GM06990 (cell line): ENCODE measurements around the gene CCDC182.

Experiments
- DNase-seq: peaks from one replicate; pipeline ENCODE4 v3.0.0-alpha.2; 2011; ENCODE audit not compliant: insufficient read length; ENCODE audit errors: extremely low read depth
- H3K27me3 ChIP-seq: replicated peaks from 2 replicates; pipeline ENCODE4 v1.6.0; 2011; ENCODE audit warnings: low read length; ENCODE audit not compliant: control insufficient read depth, insufficient read depth
- H3K36me3 ChIP-seq: 2 replicates; pipeline ENCODE4 v1.5.1; 2011; ENCODE audit warnings: low read length; ENCODE audit not compliant: control insufficient read depth, insufficient read depth
- H3K4me3 ChIP-seq: replicated peaks from 2 replicates; pipeline ENCODE4 v1.5.1; 2011; ENCODE audit warnings: low read depth, mild to moderate bottlenecking, control low read depth, low read length
- TF ChIP-seq, protein P1 (sequence below): IDR thresholded peaks from 2 replicates; pipeline ENCODE4 v1.5.1; 2011; ENCODE audit warnings: low read length, control low read depth, mild to moderate bottlenecking, inconsistent platforms; ENCODE audit not compliant: insufficient read depth, poor library complexity, severe bottlenecking

The CCDC182 gene

DNA sequence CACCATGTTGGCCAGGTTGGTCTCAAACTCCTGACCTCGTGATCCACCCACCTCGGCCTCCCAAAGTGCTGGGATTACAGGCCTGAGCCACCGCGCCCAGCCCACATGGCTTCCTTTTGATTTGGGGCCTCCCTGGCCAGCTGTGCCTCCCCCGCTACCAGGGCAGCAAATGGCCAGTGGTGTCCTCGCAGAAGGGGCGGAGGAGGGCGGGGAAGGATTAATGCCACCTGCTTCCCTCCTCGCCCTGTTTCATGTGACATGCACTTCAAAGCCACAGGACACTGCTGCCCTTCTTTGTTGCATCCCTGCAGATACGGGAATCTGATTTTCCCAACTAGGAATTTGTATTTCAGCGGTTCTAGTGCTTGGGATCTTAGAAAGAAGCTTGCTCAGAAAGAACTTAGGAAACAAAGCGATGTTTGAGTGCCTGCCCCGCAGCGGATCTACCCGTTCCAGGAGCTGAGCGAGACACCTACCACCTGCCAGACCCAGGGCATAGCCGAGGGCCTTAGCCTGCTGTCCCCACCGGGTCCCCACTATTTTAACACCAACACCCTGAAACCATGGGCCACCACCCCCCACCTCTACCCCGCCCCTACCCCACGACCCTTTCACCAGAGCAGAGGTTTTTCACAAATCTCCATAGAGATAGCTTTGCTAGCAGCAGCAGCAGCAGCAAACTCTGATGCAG lies 37.7 kb upstream of the CCDC182 start:
- DNase-seq, result no peak
- H3K27me3 ChIP-seq, result no peaks in the 10 kb centered on the region
- H3K36me3 ChIP-seq, result no peaks in the 10 kb centered on the region
- H3K4me3 ChIP-seq, result no peak overlapping the region
- TF ChIP-seq, protein P1, sequence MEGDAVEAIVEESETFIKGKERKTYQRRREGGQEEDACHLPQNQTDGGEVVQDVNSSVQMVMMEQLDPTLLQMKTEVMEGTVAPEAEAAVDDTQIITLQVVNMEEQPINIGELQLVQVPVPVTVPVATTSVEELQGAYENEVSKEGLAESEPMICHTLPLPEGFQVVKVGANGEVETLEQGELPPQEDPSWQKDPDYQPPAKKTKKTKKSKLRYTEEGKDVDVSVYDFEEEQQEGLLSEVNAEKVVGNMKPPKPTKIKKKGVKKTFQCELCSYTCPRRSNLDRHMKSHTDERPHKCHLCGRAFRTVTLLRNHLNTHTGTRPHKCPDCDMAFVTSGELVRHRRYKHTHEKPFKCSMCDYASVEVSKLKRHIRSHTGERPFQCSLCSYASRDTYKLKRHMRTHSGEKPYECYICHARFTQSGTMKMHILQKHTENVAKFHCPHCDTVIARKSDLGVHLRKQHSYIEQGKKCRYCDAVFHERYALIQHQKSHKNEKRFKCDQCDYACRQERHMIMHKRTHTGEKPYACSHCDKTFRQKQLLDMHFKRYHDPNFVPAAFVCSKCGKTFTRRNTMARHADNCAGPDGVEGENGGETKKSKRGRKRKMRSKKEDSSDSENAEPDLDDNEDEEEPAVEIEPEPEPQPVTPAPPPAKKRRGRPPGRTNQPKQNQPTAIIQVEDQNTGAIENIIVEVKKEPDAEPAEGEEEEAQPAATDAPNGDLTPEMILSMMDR, result no peak

DNA sequence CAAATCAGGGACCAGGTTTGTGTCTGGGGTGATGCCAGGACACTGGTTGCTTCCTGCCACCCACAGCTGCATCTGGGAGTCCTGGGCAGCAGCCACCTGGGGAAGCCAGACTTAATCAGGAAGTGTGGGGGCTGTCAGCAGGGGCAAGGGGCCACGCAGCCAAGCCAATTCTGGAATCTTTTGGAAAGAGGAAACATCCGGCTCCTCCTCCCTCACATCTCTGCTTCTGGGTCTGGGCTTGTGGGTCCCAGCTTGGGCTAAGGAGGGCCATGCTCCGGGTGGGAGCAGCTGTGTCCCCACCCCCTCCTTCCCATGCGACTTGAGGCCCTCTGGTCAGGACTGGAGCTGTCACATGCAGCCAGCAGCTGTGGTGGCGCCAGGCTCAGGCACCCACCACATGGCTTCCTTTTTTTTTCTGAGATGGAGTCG lies 37.0 kb upstream of the CCDC182 start:
- Histone ChIP-seq H3K27me3 (no peaks in the 10 kb centered on the region), H3K4me3 (no peak overlapping the region), H3K36me3 (no peaks in the 10 kb centered on the region)
- DNase-seq, result no peak
- TF ChIP-seq, protein P1, result no peak

DNA sequence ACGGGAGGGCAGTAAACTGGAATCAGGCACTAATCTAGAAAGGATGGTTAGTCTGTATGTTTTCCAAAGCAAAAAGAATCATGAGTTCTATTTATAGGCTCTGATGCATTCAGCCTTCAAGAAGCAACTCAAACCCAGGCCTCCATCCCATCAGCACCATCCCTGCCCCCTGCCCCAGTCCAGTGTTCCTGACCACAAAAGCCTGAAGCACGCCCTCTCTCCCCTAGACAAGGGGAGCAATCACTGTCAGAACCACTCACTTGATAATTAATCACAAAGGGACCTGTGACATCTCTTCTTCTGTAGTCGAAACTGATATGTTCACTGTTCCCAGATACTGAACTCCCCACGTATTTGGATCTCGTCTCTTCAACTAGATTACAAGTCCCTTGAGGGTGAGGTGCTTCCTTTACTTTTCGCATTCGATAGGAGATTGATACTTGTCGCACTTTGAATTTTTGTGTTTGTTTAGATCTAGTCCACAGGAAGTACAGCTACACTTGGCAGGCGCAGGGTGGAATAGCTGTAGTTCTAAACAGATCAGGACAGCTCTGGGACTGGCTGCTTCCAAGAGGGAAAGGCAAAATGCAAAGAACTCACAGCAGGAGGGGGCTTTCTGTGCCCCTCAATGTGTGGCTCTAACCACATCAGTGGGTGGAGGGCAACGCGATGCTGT lies 36.4 kb upstream of the CCDC182 start:
- no peak overlapping the region for H3K4me3 ChIP-seq

DNA sequence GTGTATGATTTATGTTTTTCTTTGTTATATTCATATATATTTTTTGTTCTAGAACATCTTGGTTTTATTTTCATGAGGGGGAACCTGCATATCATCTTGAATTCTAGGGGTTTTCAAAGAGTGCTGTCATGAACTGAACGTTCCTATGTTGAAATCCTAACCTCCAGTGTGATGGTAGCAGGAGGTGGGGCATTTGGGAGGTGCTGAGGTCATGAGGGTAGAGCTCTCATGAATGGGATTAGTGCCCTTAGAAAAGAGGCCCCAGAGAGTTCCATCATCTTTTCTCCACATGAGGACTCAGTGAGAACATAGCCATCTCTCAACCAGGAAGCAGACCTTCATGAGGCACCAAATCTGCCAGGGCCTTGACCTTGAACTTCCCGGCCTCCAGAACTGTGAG lies 34.6 kb upstream of the CCDC182 start:
- TF ChIP-seq, protein P1, result no peak
- no peaks in the 10 kb centered on the region; the same call in 1 of the 2 replicates for H3K27me3 ChIP-seq
- DNase-seq, result no peak

More for the DNA sequence above, 36.4 kb upstream of the CCDC182 start:
- TF ChIP-seq, protein P1, result no peak
- Histone ChIP-seq H3K27me3 (no peaks in the 10 kb centered on the region), H3K36me3 (no peaks in the 10 kb centered on the region)
- DNase-seq, result no peak

DNA sequence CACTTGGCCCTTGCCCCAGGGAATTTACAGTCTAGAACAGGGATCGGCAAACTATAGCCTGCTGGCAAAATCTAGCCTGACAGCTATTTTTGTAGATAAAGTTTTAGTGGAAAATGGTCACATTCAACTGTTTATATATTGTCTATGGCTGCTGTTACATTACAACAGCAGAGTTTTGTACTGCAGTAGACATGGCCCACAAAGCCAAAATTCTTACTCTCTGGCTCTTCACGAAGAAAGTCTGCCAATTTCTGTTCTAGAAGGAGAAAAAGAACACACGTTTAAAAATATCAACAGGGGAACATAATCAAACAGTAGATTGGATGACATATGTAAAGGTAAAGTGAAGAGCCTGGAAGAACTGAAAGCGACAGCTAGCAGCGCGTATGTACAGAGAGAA lies 33.2 kb upstream of the CCDC182 start:
- Histone ChIP-seq H3K27me3 (peaks cover 2% of the 10 kb centered on the region), H3K36me3 (no peaks in the 10 kb centered on the region), H3K4me3 (no peak overlapping the region)
- TF ChIP-seq, protein P1, result no peak
- no peak for DNase-seq

More for the DNA sequence above, 34.6 kb upstream of the CCDC182 start:
- no peak overlapping the region for H3K4me3 ChIP-seq
- no peaks in the 10 kb centered on the region for H3K36me3 ChIP-seq
